Fibroblast of skin of right biceps (primary cell): Measurements from ENCODE around the gene NACC2.
A peak's percentile ranks its signal among the peaks of the same experiment; 100 is the strongest.

ENCODE experiments used
- DNase-seq: peaks from one replicate; pipeline ENCODE4 v3.0.0-alpha.2; 2013

NACC2 gene

GRCh38 chr9:136127313-136127712 is 32.2 kb upstream of the NACC2 start:
- no peak for DNase-seq

GRCh38 chr9:136124976-136125692 is 30.0 kb upstream of the NACC2 start:
- DNase-seq = no peak

GRCh38 chr9:136122425-136123383 is 27.6 kb upstream of the NACC2 start:
- peak; percentile 39 for DNase-seq

GRCh38 chr9:136121801-136122200 is 26.7 kb upstream of the NACC2 start:
- no peak for DNase-seq

- no peak for DNase-seq
Measured at GRCh38 chr9:136120438-136120844, 25.4 kb upstream of the NACC2 start.

- DNase-seq = no peak
Measured at GRCh38 chr9:136119883-136120393, 24.8 kb upstream of the NACC2 start.

GRCh38 chr9:136119061-136119882 is 24.2 kb upstream of the NACC2 start:
- peak; percentile 43 for DNase-seq

GRCh38 chr9:136118320-136119060 is 23.4 kb upstream of the NACC2 start, which contains the start of gene TMEM250:
Gene TMEM250 (minus strand): TSS chr9:136118875. CDS start chr9:136116900, 1,975 bp downstream.
- DNase-seq = peak; percentile 97

GRCh38 chr9:136117916-136118319 is 22.8 kb upstream of the NACC2 start:
- no peak for DNase-seq

- no peak for DNase-seq
Measured at GRCh38 chr9:136117291-136117915, 22.3 kb upstream of the NACC2 start.

GRCh38 chr9:136116360-136117098 is 21.4 kb upstream of the NACC2 start:
- no peak for DNase-seq

- DNase-seq = no peak
Measured at GRCh38 chr9:136115641-136116359, 20.7 kb upstream of the NACC2 start.

- no peak for DNase-seq
Measured at GRCh38 chr9:136115206-136115605, 20.1 kb upstream of the NACC2 start.

- DNase-seq = no peak
Measured at GRCh38 chr9:136114610-136115009, 19.5 kb upstream of the NACC2 start.

- no peak for DNase-seq
Measured at GRCh38 chr9:136112541-136112940, 17.5 kb upstream of the NACC2 start.

GRCh38 chr9:136111910-136112309 is 16.8 kb upstream of the NACC2 start:
- no peak for DNase-seq

- DNase-seq = no peak
Measured at GRCh38 chr9:136111190-136111589, 16.1 kb upstream of the NACC2 start.

- peak; percentile 48 for DNase-seq
Measured at GRCh38 chr9:136110082-136111061, 15.3 kb upstream of the NACC2 start.
